Measurements from ENCODE around the gene COMTD1. TPM values are rescaled to one million over a fixed set of nuclear protein-coding genes. Genes with fewer than 3 reads are reported as not detected.
"Not testable (repeated sequence)": the region's sequence is repeated elsewhere in the genome, so short reads cannot be mapped to it uniquely, and the experiment has no call there.

Gene COMTD1
- total RNA-seq, 1 experiment from 2014 or later, result 5.6 TPM

DNA sequence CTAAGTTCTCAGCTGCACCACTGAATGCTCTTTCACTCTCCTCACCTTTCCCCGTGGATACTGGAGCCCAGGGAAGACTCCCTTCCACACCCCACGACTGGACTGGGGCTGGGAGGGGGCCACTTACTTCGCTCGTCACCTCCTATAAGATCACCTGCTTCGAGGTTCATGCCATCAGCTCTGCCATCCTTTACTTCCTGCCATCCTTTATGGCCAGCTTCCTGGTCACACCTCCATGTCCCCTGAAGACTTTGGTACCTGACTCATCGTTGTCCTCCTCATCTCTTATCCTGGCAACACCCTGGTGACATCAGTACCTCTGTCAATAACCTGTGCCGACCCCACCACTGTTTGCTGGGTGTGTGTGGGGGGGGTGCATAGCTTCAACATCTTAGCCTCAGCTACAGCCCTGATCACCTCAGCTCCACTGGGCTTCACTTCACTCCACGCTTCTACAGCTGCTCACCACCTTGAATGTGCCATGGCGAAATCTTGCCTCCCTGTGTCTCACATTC lies 33.9 kb downstream of the COMTD1 start:
- Histone ChIP-seq H3K27me3 (no peaks in the 10 kb centered on the region), H3K36me3 (no peaks in the 10 kb centered on the region), H3K4me1 (no peaks in the 10 kb centered on the region), H3K4me3 (no peak overlapping the region), H3K9me3 (replicated peaks) (no peaks in the 10 kb centered on the region), H3K27ac (no peak overlapping the region)
- no peak for DNase-seq

DNA sequence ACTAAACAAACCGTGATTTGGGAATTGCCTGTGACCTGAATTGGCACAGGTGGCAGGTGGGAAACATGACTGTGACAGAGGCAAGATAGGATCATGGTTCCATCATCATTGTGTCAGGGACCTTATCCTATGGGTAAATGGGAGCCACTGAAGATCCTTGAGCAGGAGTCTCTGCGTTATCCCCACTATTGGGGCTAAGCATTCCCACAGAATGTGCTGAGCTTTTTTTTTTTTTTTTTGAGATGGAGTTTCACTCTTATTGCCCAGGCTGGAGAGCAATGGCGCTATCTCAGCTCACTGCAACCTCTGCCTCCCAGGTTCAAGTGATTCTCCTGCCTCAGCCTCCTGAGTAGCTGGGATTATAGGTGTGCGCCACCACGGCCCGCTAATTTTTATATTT lies 35.8 kb downstream of the COMTD1 start:
- not testable (repeated sequence) for H3K27ac ChIP-seq; H3K27me3 ChIP-seq; H3K36me3 ChIP-seq; H3K9me3 ChIP-seq (replicated peaks); H3K4me3 ChIP-seq; DNase-seq; H3K4me1 ChIP-seq

DNA sequence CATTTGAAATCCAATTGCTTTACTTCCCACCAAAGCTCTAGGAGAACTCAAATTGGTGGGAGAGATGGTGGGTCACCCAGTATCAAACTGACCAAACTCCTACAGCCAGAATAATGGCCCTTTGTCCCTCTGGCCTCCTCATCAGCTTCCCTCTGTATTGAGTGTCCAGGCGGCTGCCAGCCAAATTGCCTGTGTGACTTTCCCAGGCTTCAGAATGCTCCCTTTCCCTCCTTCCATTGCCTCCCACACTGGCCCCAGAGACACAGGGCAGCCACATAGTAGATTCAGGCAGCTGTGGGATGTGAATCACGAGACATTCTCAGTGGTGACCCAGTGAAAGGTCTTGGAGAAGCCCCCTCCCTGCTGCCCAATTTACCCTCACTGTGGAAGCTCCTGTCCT lies 37.9 kb downstream of the COMTD1 start:
- Histone ChIP-seq H3K9me3 (replicated peaks) (no peaks in the 10 kb centered on the region), H3K4me3 (no peak overlapping the region), H3K27ac (no peak overlapping the region), H3K4me1 (no peaks in the 10 kb centered on the region), H3K27me3 (no peaks in the 10 kb centered on the region), H3K36me3 (no peaks in the 10 kb centered on the region)
- no peak for DNase-seq

DNA sequence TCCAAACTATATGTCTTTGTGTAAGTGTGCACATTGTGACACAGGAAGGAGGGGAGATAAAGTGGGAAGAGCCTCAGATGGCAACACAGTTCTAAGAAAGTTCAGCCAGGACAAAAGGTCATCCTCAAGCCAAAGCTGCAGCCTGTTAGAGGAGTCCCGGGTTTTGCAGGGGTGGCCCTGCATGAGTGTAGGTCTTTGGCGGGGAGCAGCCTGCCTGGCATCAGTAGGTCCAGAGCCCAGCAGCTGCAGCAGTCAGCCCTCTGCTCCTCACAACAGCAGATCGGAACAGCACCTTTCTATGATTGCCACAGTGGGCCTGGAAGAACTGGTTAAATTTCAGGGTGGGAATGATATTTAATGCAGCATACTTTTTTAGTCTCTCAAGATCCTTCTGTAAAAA lies 38.7 kb downstream of the COMTD1 start:
- no peaks in the 10 kb centered on the region for H3K27me3 ChIP-seq
- no peak for DNase-seq
- H3K9me3 ChIP-seq (replicated peaks), result no peaks in the 10 kb centered on the region
- H3K4me1 ChIP-seq, result no peaks in the 10 kb centered on the region
- H3K27ac ChIP-seq, result no peak overlapping the region
- no peaks in the 10 kb centered on the region for H3K36me3 ChIP-seq
- no peak overlapping the region for H3K4me3 ChIP-seq

DNA sequence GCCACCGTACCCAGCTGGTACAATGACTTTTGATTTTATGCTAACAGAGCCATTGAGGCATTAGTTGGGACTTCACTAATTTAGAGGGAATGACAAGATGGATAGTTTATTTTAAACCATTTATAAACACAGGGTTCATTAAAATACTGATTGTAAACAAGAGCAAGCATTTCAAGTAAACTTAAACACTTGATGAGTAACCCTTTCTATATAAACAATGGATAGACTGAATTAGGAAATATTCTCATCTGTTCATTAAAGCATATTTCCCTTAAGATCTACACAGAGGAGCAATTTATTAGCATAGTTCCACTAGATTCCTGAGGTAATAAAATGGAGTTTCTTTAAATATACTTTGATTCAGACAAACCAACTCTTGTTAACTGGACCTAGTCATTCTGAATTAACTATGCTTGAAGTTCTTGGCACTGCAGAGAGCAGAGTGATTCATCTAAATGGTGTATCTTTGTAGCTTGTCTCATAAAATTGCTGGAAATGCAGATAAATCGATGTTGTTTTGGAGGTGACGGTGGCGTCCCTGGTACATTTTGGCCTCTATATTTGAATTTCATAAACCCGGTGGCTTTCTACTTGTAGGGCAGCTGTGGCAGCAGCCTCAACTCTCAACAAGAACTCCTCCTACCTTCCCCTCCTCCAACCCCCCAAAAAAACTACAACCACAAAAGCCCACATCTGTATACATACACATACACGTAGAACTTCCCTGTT lies 40.6 kb downstream of the COMTD1 start:
- Histone ChIP-seq H3K9me3 (replicated peaks) (no peaks in the 10 kb centered on the region), H3K27ac (no peak overlapping the region), H3K4me1 (no peaks in the 10 kb centered on the region), H3K27me3 (no peaks in the 10 kb centered on the region), H3K36me3 (no peaks in the 10 kb centered on the region), H3K4me3 (no peak overlapping the region)
- no peak for DNase-seq

DNA sequence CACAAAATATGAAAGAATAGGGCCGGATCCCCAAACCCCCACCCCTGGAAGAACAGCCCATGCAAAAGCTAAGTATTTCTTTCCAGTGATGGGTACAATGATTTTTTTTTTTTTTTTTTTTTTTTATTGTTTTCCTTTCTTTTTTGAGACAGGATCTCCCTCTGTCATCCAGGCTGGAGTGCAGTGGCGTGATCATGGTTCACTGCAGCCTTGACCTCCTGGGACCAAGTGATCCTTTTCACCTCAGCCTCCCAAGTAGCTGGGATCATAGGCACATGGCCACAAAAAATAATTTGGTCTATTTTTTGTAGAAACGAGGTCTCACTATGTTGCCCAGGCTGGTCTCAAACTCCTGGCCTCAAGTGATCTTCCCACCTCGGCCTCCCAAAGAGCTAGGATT lies 41.1 kb downstream of the COMTD1 start:
- not testable (repeated sequence) for H3K27ac ChIP-seq; H3K9me3 ChIP-seq (replicated peaks); H3K36me3 ChIP-seq; H3K4me3 ChIP-seq; H3K4me1 ChIP-seq; DNase-seq; H3K27me3 ChIP-seq

DNA sequence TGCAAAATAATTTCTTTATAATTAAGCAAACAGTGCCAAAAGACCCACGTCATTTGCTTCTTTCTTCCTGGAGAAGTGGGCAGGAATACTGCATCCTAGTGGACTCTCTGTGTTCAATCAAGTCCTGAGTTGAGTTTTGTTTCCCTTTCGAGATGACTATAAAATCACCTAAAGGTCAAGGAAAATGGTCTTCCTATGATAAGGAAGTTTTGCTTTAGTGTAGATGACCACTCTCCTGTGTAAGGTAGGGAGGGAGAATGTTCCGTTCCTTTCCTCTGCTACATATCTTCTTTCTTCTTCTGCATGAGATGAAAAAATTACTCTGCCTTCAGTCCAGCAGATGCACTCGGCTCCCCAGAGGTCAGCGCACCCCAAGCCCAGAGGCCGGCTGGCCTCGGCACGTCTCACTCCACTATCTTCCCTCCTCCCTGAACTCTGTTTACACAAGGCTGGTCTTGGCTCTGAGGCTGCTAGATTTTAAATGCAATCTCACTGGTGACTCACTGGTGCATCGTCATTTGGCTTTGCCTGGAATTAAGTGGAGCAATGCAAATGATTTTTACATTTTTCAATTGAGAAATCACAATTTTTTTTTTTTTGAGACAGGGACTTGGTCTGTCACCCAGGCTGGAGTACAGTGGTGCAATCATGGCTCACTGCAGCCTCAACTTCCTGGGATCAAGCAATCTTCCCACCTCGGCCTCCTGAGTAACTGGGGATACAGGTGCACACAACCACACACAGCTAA lies 43.8 kb downstream of the COMTD1 start:
- H3K27me3 ChIP-seq, result no peaks in the 10 kb centered on the region
- no peaks in the 10 kb centered on the region for H3K4me1 ChIP-seq
- H3K36me3 ChIP-seq, result no peaks in the 10 kb centered on the region
- DNase-seq, result no peak
- no peak overlapping the region for H3K4me3 ChIP-seq
- H3K27ac ChIP-seq, result no peak overlapping the region
- no peaks in the 10 kb centered on the region for H3K9me3 ChIP-seq (replicated peaks)

DNA sequence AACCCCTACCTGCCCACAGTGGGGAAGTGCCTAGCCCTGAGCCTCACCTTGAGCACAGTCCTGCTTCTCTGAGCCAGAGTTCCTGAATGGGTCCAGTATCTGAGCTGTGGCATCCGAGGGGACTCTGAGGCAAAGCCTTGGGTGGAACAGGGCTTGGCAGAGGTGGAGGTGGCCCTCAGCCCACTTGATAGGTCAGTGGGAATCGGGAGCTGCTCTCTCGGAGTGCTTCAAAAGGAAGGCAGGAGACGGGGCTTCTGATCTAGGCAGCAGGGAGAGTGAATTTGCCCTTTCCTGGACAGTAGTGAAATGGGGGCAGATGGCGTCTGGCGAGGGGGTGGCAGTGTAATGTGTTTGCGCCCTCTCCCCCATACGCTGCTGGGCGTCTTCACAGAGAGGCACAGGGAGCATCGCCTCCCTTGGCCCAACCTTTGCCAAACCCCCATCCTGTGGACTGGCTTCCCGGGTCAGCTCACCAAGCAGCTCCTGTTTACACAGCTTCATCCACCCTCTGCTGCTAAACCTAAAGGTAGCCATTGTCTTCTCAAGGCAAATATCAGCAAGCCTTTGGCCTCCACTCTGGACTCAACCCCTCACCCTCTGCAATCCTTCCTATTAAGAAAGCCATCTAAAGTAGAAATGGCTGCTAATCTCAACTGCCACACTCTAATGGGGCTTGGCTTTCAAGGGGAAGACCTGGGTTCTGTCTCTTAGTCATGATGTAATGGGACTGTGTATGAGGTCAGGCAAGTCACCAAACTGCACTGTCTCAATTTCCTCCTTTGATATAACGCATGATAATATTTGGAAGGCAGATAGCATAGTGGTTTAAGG lies 46.3 kb downstream of the COMTD1 start:
- Histone ChIP-seq H3K4me3 (no peak overlapping the region), H3K27me3 (no peaks in the 10 kb centered on the region), H3K27ac (no peak overlapping the region), H3K36me3 (no peaks in the 10 kb centered on the region), H3K4me1 (no peaks in the 10 kb centered on the region), H3K9me3 (replicated peaks) (no peaks in the 10 kb centered on the region)
- no peak for DNase-seq

DNA sequence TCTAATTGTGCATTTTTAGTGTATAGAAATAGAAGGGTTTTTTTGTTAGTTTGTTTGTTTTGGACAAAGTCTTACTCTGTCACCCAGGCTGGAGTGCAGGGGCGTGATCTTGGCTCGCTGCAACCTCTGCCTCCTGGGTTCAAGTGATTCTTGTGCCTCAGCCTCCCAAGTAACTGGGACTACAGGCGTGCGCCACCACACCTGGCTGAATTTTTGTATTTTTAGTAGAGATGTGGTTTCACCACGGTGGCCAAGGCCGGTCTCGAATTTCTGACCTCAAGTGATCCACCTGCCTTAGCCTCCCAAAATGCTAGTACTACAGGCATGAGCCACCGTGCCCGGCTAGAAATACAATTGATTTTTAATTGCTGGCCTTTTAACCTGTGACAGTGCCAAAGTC lies 47.2 kb downstream of the COMTD1 start:
- H3K9me3 ChIP-seq (replicated peaks); H3K36me3 ChIP-seq; H3K27me3 ChIP-seq; DNase-seq; H3K4me1 ChIP-seq; H3K27ac ChIP-seq; H3K4me3 ChIP-seq: not testable (repeated sequence)

DNA sequence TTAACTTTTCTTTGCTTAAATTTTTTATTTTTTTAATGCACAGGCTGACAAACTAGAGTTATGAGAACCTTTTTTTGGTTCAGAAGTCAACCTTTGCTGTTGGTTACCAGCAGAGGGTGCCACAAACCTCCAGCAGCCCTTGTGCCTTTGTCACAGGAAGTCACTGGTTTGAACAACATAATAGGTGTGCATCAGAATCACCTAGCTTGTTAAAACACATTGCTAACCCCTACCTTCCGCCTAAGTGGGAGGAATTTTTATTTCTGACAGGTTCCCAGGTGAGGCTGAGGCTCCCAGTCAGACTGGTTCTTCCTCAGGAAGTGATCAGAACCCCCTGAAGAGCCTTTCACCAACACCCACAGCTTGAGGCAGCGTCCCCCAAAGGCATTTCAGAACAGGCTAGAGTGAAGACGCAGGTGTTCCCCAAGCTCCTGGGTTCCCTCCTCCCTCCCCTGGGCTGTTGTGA lies 47.8 kb downstream of the COMTD1 start:
- Histone ChIP-seq H3K4me3 (no peak overlapping the region), H3K27me3 (no peaks in the 10 kb centered on the region), H3K36me3 (no peaks in the 10 kb centered on the region), H3K27ac (no peak overlapping the region), H3K9me3 (replicated peaks) (no peaks in the 10 kb centered on the region), H3K4me1 (no peaks in the 10 kb centered on the region)
- peak; percentile 16 to 56 for DNase-seq

DNA sequence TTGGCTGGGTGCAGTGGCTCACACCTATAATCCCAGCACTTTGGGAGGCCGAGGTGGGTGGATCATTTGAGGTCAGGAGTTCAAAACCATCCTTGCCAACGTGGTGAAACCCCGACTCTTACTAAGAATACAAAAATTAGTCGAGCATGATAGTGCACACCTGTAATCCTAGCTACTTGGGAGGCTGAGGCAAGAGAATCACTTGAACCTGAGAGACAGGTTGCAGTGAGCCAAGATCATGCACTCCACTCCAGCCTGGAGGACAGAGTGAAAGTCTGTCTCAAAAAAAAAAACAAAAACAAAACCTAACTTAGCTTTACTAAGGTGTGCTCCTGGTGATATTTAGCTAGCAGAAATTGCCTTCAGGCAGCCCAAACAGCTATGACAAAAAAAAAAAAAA lies 49.4 kb downstream of the COMTD1 start:
- Histone ChIP-seq H3K4me3 (no peak overlapping the region), H3K36me3 (peaks cover 3% of the 10 kb centered on the region; the same call in 1 of the 2 replicates), H3K9me3 (replicated peaks) (no peaks in the 10 kb centered on the region), H3K4me1 (no peaks in the 10 kb centered on the region), H3K27me3 (no peaks in the 10 kb centered on the region), H3K27ac (no peak overlapping the region)
- no peak for DNase-seq

Other genes with a start within 250 kb of the COMTD1 start
- gene SAMD8, start 124.3 kb downstream of the COMTD1 start, total RNA-seq (2014; rRNA removed; shearing (Covaris generic)), result 16.4 and 20.2 TPM in 2 replicates
- 275 and 285 TPM in 2 replicates for gene VDAC2, start 25.2 kb downstream of the COMTD1 start, total RNA-seq (2014; rRNA removed; shearing (Covaris generic))
- 1.8 and 1.9 TPM in 2 replicates for gene ZNF503, start 165.8 kb upstream of the COMTD1 start, total RNA-seq (2014; rRNA removed; shearing (Covaris generic))
- 0.24 TPM in 1 of 2 replicates, not detected in the other for gene LRMDA, start 195.7 kb upstream of the COMTD1 start, total RNA-seq (2014; rRNA removed; shearing (Covaris generic))

Data from SJCRH30 (cell line).